ENCODE measurements around the gene CDKAL1.

- TF ChIP-seq JUN (CRISPR knock-in tag; IDR thresholded peaks at IDR 0.05) (no peak), ZNF317 (CRISPR knock-in tag; IDR thresholded peaks at IDR 0.05; ENCODE audit: borderline replicate concordance, low read depth) (no peak), SP1 (CRISPR knock-in tag; conservative IDR thresholded peaks at IDR 0.05) (no peak), CTCF (IDR thresholded peaks at IDR 0.05) (no peak)
These were observed 471.7 kb downstream of the CDKAL1 start for GRCh38 chr6:21005816-21006570.
